Spleen (tissue), 7 donors: ENCODE measurements around the gene OR52N1.

Experiments
- CTCF ChIP-seq, 11 experiments: fragments of 200-600 bp in 7 of 11; fragments of 450-650 bp in 4 of 11; sonication (generic) in 4 of 11; IDR thresholded peaks in 8 of 11; conservative IDR thresholded peaks in 3 of 11; 1 replicate in 7 of 11; 2 replicates in 4 of 11; pipeline versions ENCODE4 v1.4.0 to v1.8.0; 2016 to 2021; ENCODE audit warnings: antibody characterized with exemption in 11 of 11, inconsistent platforms in 4 of 11, mild to moderate bottlenecking in 1 of 11
- POLR2A ChIP-seq, 3 donors: fragments of 450-650 bp; IDR thresholded peaks; one replicate each; pipeline ENCODE4 v1.5.1; 2017; ENCODE audit warnings: antibody characterized with exemption in 3 of 3, mild to moderate bottlenecking in 1 of 3
- POLR2AphosphoS5 ChIP-seq, 3 donors: sonication (generic); formaldehyde crosslinking; IDR thresholded peaks; one replicate each; pipeline ENCODE4 v1.5.1; 2017; ENCODE audit warnings: antibody characterized with exemption in 3 of 3
- donor health status: DM: no; HTN: no; CAD: no; lungs with moderate emphysema.
- donor health status: DM: no; HTN: no; CAD: no.
- donor health status: DM: no; HTN: no; CAD: no.

DNA sequence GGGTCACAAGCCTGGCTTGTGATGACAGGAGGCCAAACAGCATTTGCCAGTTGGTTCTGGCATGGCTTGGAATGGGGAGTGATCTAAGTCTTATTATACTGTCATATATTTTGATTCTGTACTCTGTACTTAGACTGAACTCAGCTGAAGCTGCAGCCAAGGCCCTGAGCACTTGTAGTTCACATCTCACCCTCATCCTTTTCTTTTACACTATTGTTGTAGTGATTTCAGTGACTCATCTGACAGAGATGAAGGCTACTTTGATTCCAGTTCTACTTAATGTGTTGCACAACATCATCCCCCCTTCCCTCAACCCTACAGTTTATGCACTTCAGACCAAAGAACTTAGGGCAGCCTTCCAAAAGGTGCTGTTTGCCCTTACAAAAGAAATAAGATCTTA lies 54.0 kb downstream of the OR52N1 start:
- TF ChIP-seq CTCF (IDR thresholded peaks at IDR 0.05 in 8 of 11, conservative IDR thresholded peaks at IDR 0.05 in 3 of 11) (no peak), POLR2A (IDR thresholded peaks at IDR 0.05) (no peak), POLR2AphosphoS5 (IDR thresholded peaks at IDR 0.05) (no peak)
